HG03354 (cell line): ENCODE measurements around the gene SKA3.
A peak's percentile ranks its signal among the peaks of the same experiment; 100 is the strongest.
"Not testable (repeated sequence)": the region's sequence is repeated elsewhere in the genome, so short reads cannot be mapped to it uniquely, and the experiment has no call there.

Experiments
- ATAC-seq: cut with Tn5 transposase; IDR thresholded peaks from one replicate; pipeline ENCODE4 v1.9.1; 2021; ENCODE audit warnings: mild to moderate bottlenecking; ENCODE audit not compliant: unreplicated experiment, poor library complexity, severe bottlenecking

The SKA3 gene

GRCh38 chr13:21176215-21176981 lies at the start of gene SKA3, which contains the start of gene MRPL57:
Gene SKA3 (minus strand): TSS chr13:21176552. CDS start chr13:21176477, 75 bp downstream.
Gene MRPL57 (plus strand): TSS chr13:21176658. CDS start chr13:21176917, 259 bp downstream.
- peak; percentile 91 for ATAC-seq

- no peak for ATAC-seq
Measured at GRCh38 chr13:21225082-21225481, 48.7 kb upstream of the SKA3 start.

- ATAC-seq = no peak
Measured at GRCh38 chr13:21221268-21221667, 44.9 kb upstream of the SKA3 start.

- not testable (repeated sequence) for ATAC-seq
Measured at GRCh38 chr13:21219716-21220115, 43.4 kb upstream of the SKA3 start.

- peak; percentile 55 for ATAC-seq
Measured at GRCh38 chr13:21219036-21219381, 42.7 kb upstream of the SKA3 start.

- peak; percentile 99 for ATAC-seq
Measured at GRCh38 chr13:21218351-21219035, 42.1 kb upstream of the SKA3 start.

- ATAC-seq = no peak
Measured at GRCh38 chr13:21216332-21216731, 40.0 kb upstream of the SKA3 start.

- not testable (repeated sequence) for ATAC-seq
Measured at GRCh38 chr13:21215419-21215818, 39.1 kb upstream of the SKA3 start.

GRCh38 chr13:21212138-21212775 lies 35.9 kb upstream of the SKA3 start:
- ATAC-seq = no peak

- no peak for ATAC-seq
Measured at GRCh38 chr13:21208652-21209154, 32.4 kb upstream of the SKA3 start.

GRCh38 chr13:21202767-21203531 lies 26.6 kb upstream of the SKA3 start:
- no peak for ATAC-seq

GRCh38 chr13:21201456-21202190 lies 25.3 kb upstream of the SKA3 start:
- not testable (repeated sequence) for ATAC-seq

GRCh38 chr13:21198391-21198790 lies 22.0 kb upstream of the SKA3 start:
- ATAC-seq = not testable (repeated sequence)

- not testable (repeated sequence) for ATAC-seq
Measured at GRCh38 chr13:21197606-21198225, 21.4 kb upstream of the SKA3 start.

GRCh38 chr13:21194756-21195155 lies 18.4 kb upstream of the SKA3 start:
- ATAC-seq = not testable (repeated sequence)

- ATAC-seq = not testable (repeated sequence)
Measured at GRCh38 chr13:21186410-21186809, 10.1 kb upstream of the SKA3 start.

- ATAC-seq = no peak
Measured at GRCh38 chr13:21181671-21182070, 5.3 kb upstream of the SKA3 start.

GRCh38 chr13:21176982-21177284 lies 581 bp upstream of the SKA3 start:
- ATAC-seq = peak; percentile 29
